ENCODE measurements around the gene MTPN. TPM values are rescaled to one million over a fixed set of nuclear protein-coding genes. Genes with fewer than 3 reads are reported as not detected.

MTPN gene
- total RNA-seq, 4 donors from 2014 or later, result 70.8 to 160 (median 110) TPM

GRCh38 chr7:135924302-135924701, 52.9 kb downstream of the MTPN start:
- TF ChIP-seq CTCF (IDR thresholded peaks at IDR 0.05; ENCODE audit: low read depth), result no peak

- TF ChIP-seq CTCF (IDR thresholded peaks at IDR 0.05; ENCODE audit: low read depth), result no peak
These were observed 54.9 kb downstream of the MTPN start for GRCh38 chr7:135922263-135922662.

DNA sequence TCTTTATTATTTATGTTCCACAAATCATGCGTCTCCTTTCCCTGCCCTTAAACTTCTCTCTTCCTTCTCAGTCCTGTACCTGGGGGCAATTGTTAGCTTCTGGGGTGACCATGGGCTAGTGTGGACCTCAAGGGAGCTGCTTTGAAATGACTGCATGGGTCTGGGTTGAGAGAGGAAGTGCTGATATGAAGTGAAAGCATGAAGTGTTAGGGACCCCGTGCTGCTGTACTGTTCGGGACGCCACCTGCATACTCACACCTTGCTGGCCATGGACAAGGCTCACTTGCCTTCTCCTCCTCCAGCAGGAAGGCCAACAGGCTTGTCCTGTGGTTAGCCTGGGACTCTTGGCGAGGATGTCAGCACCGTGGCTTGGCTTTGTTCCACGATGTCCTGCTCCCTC, 56.7 kb downstream of the MTPN start:
- no peak for TF ChIP-seq CTCF (IDR thresholded peaks at IDR 0.05; ENCODE audit: low read depth)

DNA sequence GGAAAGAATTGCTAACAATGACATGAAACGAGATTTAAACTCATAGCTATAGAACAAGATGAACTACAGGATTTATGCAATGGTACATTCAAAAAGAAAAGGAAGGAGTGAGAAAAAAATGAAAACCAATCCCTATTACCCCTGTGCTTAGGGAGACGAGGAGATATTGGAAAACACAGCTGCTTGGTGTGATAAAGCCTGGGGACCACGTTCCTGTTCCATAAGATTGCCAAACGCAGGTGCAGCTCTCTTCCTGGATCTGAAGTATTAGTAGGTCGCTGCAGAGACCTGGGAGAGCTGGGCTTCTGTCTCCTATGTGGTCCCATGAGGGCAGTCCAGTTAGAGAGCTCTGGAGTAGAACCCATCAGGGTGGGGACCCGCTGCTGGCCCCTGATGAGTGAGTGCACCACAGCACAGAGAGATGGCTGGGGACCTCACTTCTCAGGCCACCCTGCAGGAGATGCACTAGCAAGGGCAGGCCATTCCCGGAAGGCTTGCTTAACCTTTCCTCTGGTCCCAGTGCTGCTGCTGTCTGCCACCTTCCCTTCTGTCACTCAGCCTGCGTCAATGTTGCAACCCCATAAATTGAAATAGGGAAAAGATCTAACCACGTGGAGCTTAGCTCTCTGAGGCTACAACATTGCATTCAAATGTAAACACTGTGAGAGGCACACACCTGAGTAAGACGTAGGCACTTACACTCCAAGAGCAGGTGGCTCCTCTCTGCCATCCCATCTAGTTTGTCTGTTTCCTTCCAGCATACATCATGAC, 57.9 kb downstream of the MTPN start:
- no peak for TF ChIP-seq CTCF (IDR thresholded peaks at IDR 0.05; ENCODE audit: low read depth)

DNA sequence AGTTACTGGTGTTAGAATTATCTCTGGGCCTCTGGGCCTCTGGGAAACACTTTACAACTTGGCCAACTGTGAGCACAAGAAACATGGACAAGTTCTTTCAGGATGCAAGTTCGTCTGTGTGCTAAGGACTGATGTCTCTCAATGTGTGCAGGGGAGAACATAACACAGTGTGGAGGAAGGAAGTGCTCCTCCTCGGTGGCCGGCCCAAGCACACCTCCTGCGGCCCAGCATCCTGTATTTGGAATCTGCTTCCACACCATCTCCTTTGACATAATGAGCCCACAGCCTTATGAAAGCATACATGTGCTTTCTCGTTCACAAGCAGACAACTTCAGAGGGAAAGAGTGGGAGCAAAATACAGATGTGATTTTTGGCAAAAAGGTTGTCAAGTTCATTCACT, 59.0 kb downstream of the MTPN start:
- TF ChIP-seq CTCF (IDR thresholded peaks at IDR 0.05; ENCODE audit: low read depth), result no peak

GRCh38 chr7:135917721-135918120, 59.4 kb downstream of the MTPN start:
- TF ChIP-seq CTCF (IDR thresholded peaks at IDR 0.05; ENCODE audit: low read depth), result no peak

DNA sequence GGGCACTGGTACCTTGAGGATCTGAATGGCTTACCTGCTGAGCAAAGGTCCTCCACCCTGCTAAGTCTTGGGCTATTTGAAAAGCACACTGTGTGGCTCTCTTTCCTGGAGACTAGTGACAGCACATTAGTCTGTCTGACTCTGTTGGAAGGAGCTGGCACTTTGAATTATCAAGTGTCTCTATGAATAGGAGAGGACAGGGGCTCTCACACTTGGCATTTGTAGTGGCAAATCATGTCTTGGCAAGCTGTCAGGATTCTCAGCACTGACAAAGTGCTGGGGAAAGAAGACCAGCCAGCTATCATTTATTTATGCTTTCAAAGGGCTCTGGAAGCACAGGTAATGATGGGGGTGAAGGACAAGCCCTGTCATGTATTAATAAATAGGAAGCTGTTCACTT, 62.8 kb downstream of the MTPN start:
- no peak for TF ChIP-seq CTCF (IDR thresholded peaks at IDR 0.05; ENCODE audit: low read depth)
